ENCODE results near the gene PPP2CA. TPM values are rescaled to one million over a fixed set of nuclear protein-coding genes. Genes with fewer than 3 reads are reported as not detected.

PPP2CA gene
- total and polyA plus RNA-seq, 10 of the 15 experiments (the other 5 are each of a cell fraction or from before 2014, with no cell fraction given): 18.6 to 385 (median 134) TPM

DNA sequence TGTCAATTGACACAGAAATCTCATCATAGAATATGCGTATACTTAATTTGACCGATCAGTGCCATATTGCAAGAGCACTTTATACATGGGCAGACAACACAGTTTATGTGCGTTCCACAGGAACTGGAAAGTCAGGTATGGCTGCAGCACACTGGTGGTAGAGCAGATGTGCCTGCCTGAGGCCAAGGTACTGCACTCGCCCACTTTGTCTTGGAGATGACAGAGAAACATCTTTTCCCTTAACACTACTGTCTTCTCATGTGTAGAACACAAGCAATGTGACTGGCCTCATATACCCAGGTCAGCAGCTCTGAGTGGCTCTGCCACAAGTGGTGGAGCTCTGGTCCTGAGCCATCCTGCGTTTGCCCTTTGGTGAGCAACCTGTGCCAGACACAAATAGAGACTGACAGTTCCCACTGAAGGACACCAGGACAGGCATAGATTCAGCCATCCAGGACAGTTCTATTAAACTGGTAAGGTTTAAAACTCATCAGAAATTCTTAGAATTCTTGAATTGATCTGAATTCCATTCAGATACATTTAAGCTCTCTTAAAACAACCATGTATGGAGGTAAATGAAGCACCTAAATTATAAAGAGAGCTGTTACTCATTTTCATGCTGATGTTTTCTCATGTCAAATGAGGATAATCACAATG lies 21.0 kb upstream of the PPP2CA start:
- TF ChIP-seq MEF2A (IDR thresholded peaks at IDR 0.05; ENCODE audit: insufficient read depth, low read depth, low read length) (no peak), SUZ12 (IDR thresholded peaks at IDR 0.05; ENCODE audit: unreplicated experiment) (no peak), SREBF2 (IDR thresholded peaks at IDR 0.05; ENCODE audit: low read length) (no peak), TCF7 (IDR thresholded peaks at IDR 0.05; ENCODE audit: borderline replicate concordance) (no peak)
- TF ChIP-seq, protein P1, sequence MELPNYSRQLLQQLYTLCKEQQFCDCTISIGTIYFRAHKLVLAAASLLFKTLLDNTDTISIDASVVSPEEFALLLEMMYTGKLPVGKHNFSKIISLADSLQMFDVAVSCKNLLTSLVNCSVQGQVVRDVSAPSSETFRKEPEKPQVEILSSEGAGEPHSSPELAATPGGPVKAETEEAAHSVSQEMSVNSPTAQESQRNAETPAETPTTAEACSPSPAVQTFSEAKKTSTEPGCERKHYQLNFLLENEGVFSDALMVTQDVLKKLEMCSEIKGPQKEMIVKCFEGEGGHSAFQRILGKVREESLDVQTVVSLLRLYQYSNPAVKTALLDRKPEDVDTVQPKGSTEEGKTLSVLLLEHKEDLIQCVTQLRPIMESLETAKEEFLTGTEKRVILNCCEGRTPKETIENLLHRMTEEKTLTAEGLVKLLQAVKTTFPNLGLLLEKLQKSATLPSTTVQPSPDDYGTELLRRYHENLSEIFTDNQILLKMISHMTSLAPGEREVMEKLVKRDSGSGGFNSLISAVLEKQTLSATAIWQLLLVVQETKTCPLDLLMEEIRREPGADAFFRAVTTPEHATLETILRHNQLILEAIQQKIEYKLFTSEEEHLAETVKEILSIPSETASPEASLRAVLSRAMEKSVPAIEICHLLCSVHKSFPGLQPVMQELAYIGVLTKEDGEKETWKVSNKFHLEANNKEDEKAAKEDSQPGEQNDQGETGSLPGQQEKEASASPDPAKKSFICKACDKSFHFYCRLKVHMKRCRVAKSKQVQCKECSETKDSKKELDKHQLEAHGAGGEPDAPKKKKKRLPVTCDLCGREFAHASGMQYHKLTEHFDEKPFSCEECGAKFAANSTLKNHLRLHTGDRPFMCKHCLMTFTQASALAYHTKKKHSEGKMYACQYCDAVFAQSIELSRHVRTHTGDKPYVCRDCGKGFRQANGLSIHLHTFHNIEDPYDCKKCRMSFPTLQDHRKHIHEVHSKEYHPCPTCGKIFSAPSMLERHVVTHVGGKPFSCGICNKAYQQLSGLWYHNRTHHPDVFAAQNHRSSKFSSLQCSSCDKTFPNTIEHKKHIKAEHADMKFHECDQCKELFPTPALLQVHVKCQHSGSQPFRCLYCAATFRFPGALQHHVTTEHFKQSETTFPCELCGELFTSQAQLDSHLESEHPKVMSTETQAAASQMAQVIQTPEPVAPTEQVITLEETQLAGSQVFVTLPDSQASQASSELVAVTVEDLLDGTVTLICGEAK (IDR thresholded peaks at IDR 0.05; ENCODE audit: borderline replicate concordance): no peak
- no peaks in the 10 kb centered on the region for H3K36me3 ChIP-seq (ENCODE audit: control insufficient read depth in 2 of 2, insufficient read depth in 2 of 2, low read length in 1 of 2)
- POLR2A ChIA-PET: no interaction called here
- H4K20me1 ChIP-seq (ENCODE audit: control insufficient read depth, insufficient read depth): no peaks in the 10 kb centered on the region
- SMC1A ChIA-PET (ENCODE audit: uncharacterized antibody, unreplicated experiment): interaction anchor here (0.9 to 1.0 kb wide), 2 partner anchors 10 to 29 kb away, joined by 3 read pairs; no protein-coding TSS in a partner anchor
- WGBS (ENCODE audit: insufficient coverage, insufficient replicate concordance, low lambda C conversion rate, missing lambda C conversion rate): 72% methylated on average over 5 of the region's 5 CpGs
- no peak overlapping the region for H3K27ac ChIP-seq (ENCODE audit: control insufficient read depth, insufficient read depth)
- no peak overlapping the region for H2AFZ ChIP-seq (ENCODE audit: control insufficient read depth, low read depth, low read length)
- H3K4me1 ChIP-seq (ENCODE audit: control insufficient read depth, insufficient read depth, low read length): no peaks in the 10 kb centered on the region
- no peak overlapping the region for H3K9ac ChIP-seq (ENCODE audit: control insufficient read depth, insufficient read depth, low read length)
- ATAC-seq (no peak), FAIRE-seq (no peak), DNase-seq (ENCODE audit: low read depth, low spot score) (no peak)
- in situ Hi-C loops (cut with MboI) (no loop called here), intact Hi-C loops (cut with micrococcal nuclease; ENCODE audit: unreplicated experiment) (no loop called here)
- RAD21 ChIA-PET (ENCODE audit: unreplicated experiment): no interaction called here
- no peaks in the 10 kb centered on the region for H3K27me3 ChIP-seq (replicated peaks in 1 of 2; ENCODE audit: control insufficient read depth in 2 of 2, insufficient read depth in 2 of 2, low read length in 1 of 2)
- no peak overlapping the region for H3K4me3 ChIP-seq
- no peak overlapping the region for H3K4me2 ChIP-seq (ENCODE audit: control insufficient read depth, insufficient read depth)
- CTCF ChIA-PET: interaction anchor here (0.9 kb wide), 1 partner anchor 207 kb away, joined by 3 read pairs; no protein-coding TSS in a partner anchor
- BruUV-seq (replicated peaks): no TSS peak
- no peaks in the 10 kb centered on the region for H3K9me3 ChIP-seq (replicated peaks; ENCODE audit: control insufficient read depth, insufficient read depth, low read length)
- H3K79me2 ChIP-seq (ENCODE audit: control insufficient read depth, insufficient read depth, low read length): no peaks in the 10 kb centered on the region

Measured in GM12878 (cell line).